ENCODE data around the gene UBE2B. TPM values are rescaled to one million over a fixed set of nuclear protein-coding genes. Genes with fewer than 3 reads are reported as not detected.

Gene UBE2B
- total RNA-seq, 2 donors from 2014 or later, result 54.5 to 62.0 TPM

GRCh38 chr5:134394932-134395331 lies 23.6 kb downstream of the UBE2B start:
- Mint-ChIP-seq H3K4me3 (no peak overlapping the region), H3K36me3 (ENCODE audit: low read depth) (peaks cover 68% of the 10 kb centered on the region), H3K27ac (no peak overlapping the region), H3K4me1 (no peaks in the 10 kb centered on the region), H3K27me3 (ENCODE audit: insufficient read depth) (no peaks in the 10 kb centered on the region), H3K9me3 (no peaks in the 10 kb centered on the region)
- peaks cover 84% of the 10 kb centered on the region for H3K36me3 ChIP-seq (ENCODE audit: control insufficient read depth, insufficient read depth, low read length)
- DNase-seq, result no peak
- H3K4me3 ChIP-seq (ENCODE audit: low read length), result no peak overlapping the region
- H3K4me1 ChIP-seq (ENCODE audit: control insufficient read depth, insufficient read depth, low read length), result no peaks in the 10 kb centered on the region
- H3K9ac ChIP-seq (ENCODE audit: extremely low read depth, low read length, poor library complexity, severe bottlenecking), result no peak overlapping the region
- 92 to 94% methylated on average over 4 to 7 of the region's 7 CpGs for WGBS, 2 experiments (ENCODE audit: insufficient coverage in 1 of 2, insufficient read length in 1 of 2)
- H3K9me3 ChIP-seq (ENCODE audit: control insufficient read depth, low read length), result no peaks in the 10 kb centered on the region
- no peaks in the 10 kb centered on the region for H3K27me3 ChIP-seq (ENCODE audit: control insufficient read depth, insufficient read depth, low read length, poor library complexity, severe bottlenecking)
- H3K27ac ChIP-seq (ENCODE audit: low read depth, low read length), result no peak overlapping the region
- no peak for TF ChIP-seq CTCF (conservative IDR thresholded peaks at IDR 0.05)

- Mint-ChIP-seq H3K27me3 (ENCODE audit: insufficient read depth) (no peaks in the 10 kb centered on the region), H3K4me3 (no peak overlapping the region), H3K9me3 (no peaks in the 10 kb centered on the region), H3K36me3 (ENCODE audit: low read depth) (peaks cover 58% of the 10 kb centered on the region), H3K4me1 (no peaks in the 10 kb centered on the region), H3K27ac (no peak overlapping the region)
- Histone ChIP-seq H3K4me3 (ENCODE audit: low read length) (no peak overlapping the region), H3K9me3 (ENCODE audit: control insufficient read depth, low read length) (no peaks in the 10 kb centered on the region), H3K9ac (ENCODE audit: extremely low read depth, low read length, poor library complexity, severe bottlenecking) (no peak overlapping the region), H3K27me3 (ENCODE audit: control insufficient read depth, insufficient read depth, low read length, poor library complexity, severe bottlenecking) (no peaks in the 10 kb centered on the region), H3K4me1 (ENCODE audit: control insufficient read depth, insufficient read depth, low read length) (no peaks in the 10 kb centered on the region), H3K36me3 (ENCODE audit: control insufficient read depth, insufficient read depth, low read length) (peaks cover 71% of the 10 kb centered on the region), H3K27ac (ENCODE audit: low read depth, low read length) (no peak overlapping the region)
- 93 to 94% methylated on average over 3 to 4 of the region's 4 CpGs for WGBS, 2 experiments (ENCODE audit: insufficient coverage in 1 of 2, insufficient read length in 1 of 2)
- no peak for TF ChIP-seq CTCF (conservative IDR thresholded peaks at IDR 0.05)
- no peak for DNase-seq
These were observed 24.9 kb downstream of the UBE2B start for GRCh38 chr5:134396274-134396673.

- Mint-ChIP-seq H3K9me3 (no peaks in the 10 kb centered on the region), H3K27me3 (ENCODE audit: insufficient read depth) (no peaks in the 10 kb centered on the region), H3K27ac (peak overlapping the region; percentile 30), H3K4me1 (no peaks in the 10 kb centered on the region), H3K36me3 (ENCODE audit: low read depth) (peaks cover 56% of the 10 kb centered on the region), H3K4me3 (no peak overlapping the region)
- Histone ChIP-seq H3K4me1 (ENCODE audit: control insufficient read depth, insufficient read depth, low read length) (no peaks in the 10 kb centered on the region), H3K36me3 (ENCODE audit: control insufficient read depth, insufficient read depth, low read length) (peaks cover 62% of the 10 kb centered on the region), H3K27me3 (ENCODE audit: control insufficient read depth, insufficient read depth, low read length, poor library complexity, severe bottlenecking) (no peaks in the 10 kb centered on the region), H3K9me3 (ENCODE audit: control insufficient read depth, low read length) (no peaks in the 10 kb centered on the region), H3K9ac (ENCODE audit: extremely low read depth, low read length, poor library complexity, severe bottlenecking) (no peak overlapping the region), H3K27ac (ENCODE audit: low read depth, low read length) (no peak overlapping the region), H3K4me3 (ENCODE audit: low read length) (no peak overlapping the region)
- no peak for TF ChIP-seq CTCF (conservative IDR thresholded peaks at IDR 0.05)
- 95 to 100% methylated on average over 1 to 2 of the region's 2 CpGs for WGBS, 2 experiments (ENCODE audit: insufficient coverage in 1 of 2, insufficient read length in 1 of 2)
- no peak for DNase-seq
These were observed 25.8 kb downstream of the UBE2B start for GRCh38 chr5:134397196-134397595.
